Measurements from ENCODE around the gene SEPTIN11.

DNA sequence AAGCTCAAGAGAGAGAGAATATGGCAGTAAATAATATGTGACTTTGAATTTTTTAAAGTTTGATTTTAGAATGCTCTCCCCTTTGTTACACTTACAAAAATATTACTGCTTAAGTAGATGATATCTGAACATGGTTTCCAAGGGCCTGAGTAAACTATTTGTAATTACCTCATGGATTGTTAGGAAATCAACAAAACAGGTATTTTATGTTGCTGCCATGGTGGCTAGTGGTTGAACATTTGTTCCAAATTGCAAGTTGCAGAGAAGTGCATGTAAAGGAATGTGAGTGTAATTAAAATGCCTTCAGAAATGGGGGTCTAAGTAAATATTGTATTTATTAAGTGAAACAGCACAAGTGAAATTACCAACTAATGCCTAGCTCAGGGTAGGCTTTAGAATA is 27.6 kb downstream of the SEPTIN11 start:
- TF ChIP-seq, protein P1, sequence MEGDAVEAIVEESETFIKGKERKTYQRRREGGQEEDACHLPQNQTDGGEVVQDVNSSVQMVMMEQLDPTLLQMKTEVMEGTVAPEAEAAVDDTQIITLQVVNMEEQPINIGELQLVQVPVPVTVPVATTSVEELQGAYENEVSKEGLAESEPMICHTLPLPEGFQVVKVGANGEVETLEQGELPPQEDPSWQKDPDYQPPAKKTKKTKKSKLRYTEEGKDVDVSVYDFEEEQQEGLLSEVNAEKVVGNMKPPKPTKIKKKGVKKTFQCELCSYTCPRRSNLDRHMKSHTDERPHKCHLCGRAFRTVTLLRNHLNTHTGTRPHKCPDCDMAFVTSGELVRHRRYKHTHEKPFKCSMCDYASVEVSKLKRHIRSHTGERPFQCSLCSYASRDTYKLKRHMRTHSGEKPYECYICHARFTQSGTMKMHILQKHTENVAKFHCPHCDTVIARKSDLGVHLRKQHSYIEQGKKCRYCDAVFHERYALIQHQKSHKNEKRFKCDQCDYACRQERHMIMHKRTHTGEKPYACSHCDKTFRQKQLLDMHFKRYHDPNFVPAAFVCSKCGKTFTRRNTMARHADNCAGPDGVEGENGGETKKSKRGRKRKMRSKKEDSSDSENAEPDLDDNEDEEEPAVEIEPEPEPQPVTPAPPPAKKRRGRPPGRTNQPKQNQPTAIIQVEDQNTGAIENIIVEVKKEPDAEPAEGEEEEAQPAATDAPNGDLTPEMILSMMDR (IDR thresholded peaks at IDR 0.05; ENCODE audit: insufficient read depth, low read depth, low read length): no peak
- TF ChIP-seq EZH2 (IDR thresholded peaks at IDR 0.05; ENCODE audit: insufficient read depth, low read length): no peak
